Mesothelial cell of epicardium (in vitro differentiated cells): ENCODE results near the gene MAL. TPM values are rescaled to one million over a fixed set of nuclear protein-coding genes. Genes with fewer than 3 reads are reported as not detected.

Source experiments
- DNase-seq, 2 experiments: peaks; one replicate each; pipeline ENCODE4 v3.0.0; 2021; ENCODE audit warnings: low spot score in 2 of 2; ENCODE audit not compliant: unreplicated experiment in 2 of 2
- H3K27ac Mint-ChIP-seq: 2 replicates; pipeline ENCODE4 v1.8.0; 2021; ENCODE audit warnings: mixed read lengths
- H3K27me3 Mint-ChIP-seq: 2 replicates; pipeline ENCODE4 v1.8.0; 2021; ENCODE audit warnings: low read depth, mixed read lengths
- H3K36me3 Mint-ChIP-seq: 2 replicates; pipeline ENCODE4 v1.8.0; 2021; ENCODE audit warnings: mixed read lengths
- H3K4me1 Mint-ChIP-seq: 2 replicates; pipeline ENCODE4 v1.8.0; 2021; ENCODE audit warnings: mixed read lengths
- H3K4me3 Mint-ChIP-seq: 2 replicates; pipeline ENCODE4 v1.8.0; 2021; ENCODE audit warnings: mild to moderate bottlenecking, moderate library complexity, mixed read lengths
- H3K9me3 Mint-ChIP-seq: 2 replicates; pipeline ENCODE4 v1.8.0; 2021; ENCODE audit warnings: mixed read lengths
- total RNA-seq: library from RNA; stranded (reverse); gene quantifications from 3 replicates; pipeline ENCODE4 v1.2.1, GENCODE V29; 2021
- TF ChIP-seq, protein P1 (sequence below): fragments of 200-600 bp; sonication (generic); IDR thresholded peaks from one replicate; pipeline ENCODE4 v1.5.0; 2021; ENCODE audit warnings: antibody characterized with exemption; ENCODE audit not compliant: unreplicated experiment

Gene MAL
- total RNA-seq, 1 donor from 2014 or later, result not detected

DNA sequence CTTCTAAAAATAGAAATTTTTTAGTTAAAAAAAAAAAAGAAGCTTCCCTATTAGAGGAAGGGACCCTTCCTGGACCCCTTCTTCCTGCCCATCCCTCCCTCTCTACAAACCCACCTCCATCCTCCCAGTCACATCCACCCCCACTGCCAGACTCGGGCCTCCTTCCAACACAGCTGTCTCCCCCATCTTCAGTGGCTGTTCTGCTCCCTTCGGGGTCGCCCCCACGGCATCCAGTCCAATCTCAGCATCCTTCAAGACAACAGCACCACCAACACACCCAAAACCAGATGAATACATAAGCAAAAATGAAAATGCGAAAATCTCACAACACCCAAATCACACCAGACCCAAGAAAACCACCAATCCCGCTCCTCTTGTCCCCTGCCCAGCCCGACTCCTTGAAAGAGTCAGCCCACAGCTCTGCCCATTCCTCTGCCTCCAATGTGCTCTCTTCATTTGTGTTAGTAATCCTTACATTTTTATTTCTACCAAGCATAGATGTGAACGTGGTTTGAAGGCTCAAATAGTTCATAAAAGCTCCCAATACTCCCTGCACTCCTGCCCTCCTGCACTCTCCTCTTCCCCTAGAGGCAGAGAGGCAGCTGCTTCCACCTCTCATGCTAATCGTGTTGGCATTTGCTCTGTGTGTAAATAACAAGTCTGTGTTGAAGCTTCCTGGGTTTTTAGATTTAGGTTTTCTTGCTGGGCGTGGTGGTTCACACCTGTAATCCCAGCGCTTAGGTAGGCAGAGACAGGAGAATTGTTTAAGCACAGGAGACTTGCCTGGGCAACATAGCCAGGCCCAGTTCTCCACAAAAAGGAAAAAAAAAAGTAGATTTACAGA, 37.0 kb downstream of the MAL start:
- H3K4me1 Mint-ChIP-seq, result no peaks in the 10 kb centered on the region
- no peaks in the 10 kb centered on the region for H3K9me3 Mint-ChIP-seq
- no peaks in the 10 kb centered on the region for H3K36me3 Mint-ChIP-seq
- no peak overlapping the region for H3K27ac Mint-ChIP-seq
- no peak overlapping the region for H3K4me3 Mint-ChIP-seq
- TF ChIP-seq, protein P1, sequence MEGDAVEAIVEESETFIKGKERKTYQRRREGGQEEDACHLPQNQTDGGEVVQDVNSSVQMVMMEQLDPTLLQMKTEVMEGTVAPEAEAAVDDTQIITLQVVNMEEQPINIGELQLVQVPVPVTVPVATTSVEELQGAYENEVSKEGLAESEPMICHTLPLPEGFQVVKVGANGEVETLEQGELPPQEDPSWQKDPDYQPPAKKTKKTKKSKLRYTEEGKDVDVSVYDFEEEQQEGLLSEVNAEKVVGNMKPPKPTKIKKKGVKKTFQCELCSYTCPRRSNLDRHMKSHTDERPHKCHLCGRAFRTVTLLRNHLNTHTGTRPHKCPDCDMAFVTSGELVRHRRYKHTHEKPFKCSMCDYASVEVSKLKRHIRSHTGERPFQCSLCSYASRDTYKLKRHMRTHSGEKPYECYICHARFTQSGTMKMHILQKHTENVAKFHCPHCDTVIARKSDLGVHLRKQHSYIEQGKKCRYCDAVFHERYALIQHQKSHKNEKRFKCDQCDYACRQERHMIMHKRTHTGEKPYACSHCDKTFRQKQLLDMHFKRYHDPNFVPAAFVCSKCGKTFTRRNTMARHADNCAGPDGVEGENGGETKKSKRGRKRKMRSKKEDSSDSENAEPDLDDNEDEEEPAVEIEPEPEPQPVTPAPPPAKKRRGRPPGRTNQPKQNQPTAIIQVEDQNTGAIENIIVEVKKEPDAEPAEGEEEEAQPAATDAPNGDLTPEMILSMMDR, result no peak
- no peak for DNase-seq
- H3K27me3 Mint-ChIP-seq, result peaks cover 28% of the 10 kb centered on the region

- H3K36me3 Mint-ChIP-seq, result no peaks in the 10 kb centered on the region
- H3K9me3 Mint-ChIP-seq, result no peaks in the 10 kb centered on the region
- TF ChIP-seq, protein P1, result no peak
- no peak for DNase-seq
- no peak overlapping the region for H3K4me3 Mint-ChIP-seq
- peaks cover 28% of the 10 kb centered on the region for H3K27me3 Mint-ChIP-seq
- H3K4me1 Mint-ChIP-seq, result no peaks in the 10 kb centered on the region
- H3K27ac Mint-ChIP-seq, result no peak overlapping the region
Measured at GRCh38 chr2:95063086-95063958, 37.8 kb downstream of the MAL start.

- no peaks in the 10 kb centered on the region for H3K9me3 Mint-ChIP-seq
- no peak overlapping the region for H3K27ac Mint-ChIP-seq
- no peak overlapping the region for H3K4me3 Mint-ChIP-seq
- peaks cover 35% of the 10 kb centered on the region for H3K27me3 Mint-ChIP-seq
- no peaks in the 10 kb centered on the region for H3K36me3 Mint-ChIP-seq
- no peak for DNase-seq
- TF ChIP-seq, protein P1, result no peak
- no peaks in the 10 kb centered on the region for H3K4me1 Mint-ChIP-seq
Measured at GRCh38 chr2:95068256-95068655, 42.7 kb downstream of the MAL start.

- H3K4me3 Mint-ChIP-seq, result no peak overlapping the region
- H3K4me1 Mint-ChIP-seq, result no peaks in the 10 kb centered on the region
- no peaks in the 10 kb centered on the region for H3K36me3 Mint-ChIP-seq
- no peaks in the 10 kb centered on the region for H3K9me3 Mint-ChIP-seq
- peaks cover 40% of the 10 kb centered on the region for H3K27me3 Mint-ChIP-seq
- no peak for DNase-seq
- no peak overlapping the region for H3K27ac Mint-ChIP-seq
- TF ChIP-seq, protein P1, result no peak
Measured at GRCh38 chr2:95069465-95069864, 44.0 kb downstream of the MAL start.

DNA sequence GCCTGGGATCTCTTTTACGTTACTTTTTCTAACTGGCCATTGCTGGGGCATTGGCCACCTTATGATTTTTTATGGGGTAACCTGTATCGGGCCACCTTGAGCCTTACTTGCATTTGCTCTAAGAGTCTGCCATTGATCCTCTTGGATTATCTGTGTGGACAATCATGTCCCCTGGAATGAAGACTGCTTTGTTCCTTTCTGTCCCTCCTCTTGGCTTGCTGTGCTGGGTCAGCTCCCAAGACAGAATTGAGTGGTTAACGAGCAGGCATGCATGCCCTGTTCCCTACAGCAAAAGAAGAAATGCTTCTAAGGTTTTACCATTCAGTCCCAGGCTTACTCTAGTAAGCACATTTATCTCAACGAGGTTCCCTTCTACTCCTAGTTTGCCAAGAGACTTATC, 46.3 kb downstream of the MAL start:
- no peak overlapping the region for H3K4me3 Mint-ChIP-seq
- H3K27me3 Mint-ChIP-seq, result peaks cover 40% of the 10 kb centered on the region
- no peak for DNase-seq
- no peak overlapping the region for H3K27ac Mint-ChIP-seq
- peaks cover 3% of the 10 kb centered on the region for H3K4me1 Mint-ChIP-seq
- no peaks in the 10 kb centered on the region for H3K36me3 Mint-ChIP-seq
- no peaks in the 10 kb centered on the region for H3K9me3 Mint-ChIP-seq
- TF ChIP-seq, protein P1, result no peak
